ENCODE results near the gene ZNF654. TPM values are rescaled to one million over a fixed set of nuclear protein-coding genes. Genes with fewer than 3 reads are reported as not detected.
"Not testable (repeated sequence)": the region's sequence is repeated elsewhere in the genome, so short reads cannot be mapped to it uniquely, and the experiment has no call there.

ZNF654 gene
- total RNA-seq, 1 donor from 2014 or later: 18.7 TPM

DNA sequence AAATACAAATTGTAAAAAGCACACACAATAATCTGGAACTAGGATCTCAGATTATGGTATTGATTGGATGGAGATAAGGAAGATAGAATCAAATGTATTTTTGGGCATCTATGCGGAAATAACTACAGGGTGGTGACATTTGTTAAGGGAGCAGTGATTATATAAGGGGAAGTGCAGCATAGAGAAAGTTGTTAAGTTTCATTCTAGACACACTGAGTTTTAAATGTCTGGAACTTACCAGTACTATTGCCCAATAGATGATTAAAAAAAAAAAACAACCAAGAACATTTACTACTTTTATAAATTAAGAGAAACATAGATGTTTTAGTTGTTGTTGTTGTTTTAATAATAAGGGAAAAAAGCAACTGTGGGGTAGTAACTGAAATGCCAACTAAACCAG, 58.6 kb downstream of the ZNF654 start:
- no peak overlapping the region for H3K9ac ChIP-seq (ENCODE audit: low read length)
- no peaks in the 10 kb centered on the region for H3K27me3 ChIP-seq (ENCODE audit: insufficient read depth, low read length)
- peaks cover 15% of the 10 kb centered on the region for H3K79me2 ChIP-seq (ENCODE audit: insufficient read depth, low read length)
- H2AFZ ChIP-seq (ENCODE audit: low read depth, low read length): no peak overlapping the region
- Mint-ChIP-seq H3K36me3 (ENCODE audit: low read depth, unreplicated experiment) (no peaks in the 10 kb centered on the region), H3K4me1 (ENCODE audit: low read depth, unreplicated experiment) (peaks cover 2% of the 10 kb centered on the region), H3K27ac (ENCODE audit: unreplicated experiment) (no peak overlapping the region), H3K9me3 (ENCODE audit: unreplicated experiment) (no peaks in the 10 kb centered on the region), H3K27me3 (ENCODE audit: low read depth, unreplicated experiment) (no peaks in the 10 kb centered on the region), H3K4me3 (ENCODE audit: unreplicated experiment) (no peak overlapping the region)
- no peak overlapping the region for H3K27ac ChIP-seq (ENCODE audit: low read depth, low read length)
- peaks cover 8% of the 10 kb centered on the region for H4K20me1 ChIP-seq (ENCODE audit: insufficient read depth, low read length)
- DNase-seq (ENCODE audit: low read depth) (no peak), FAIRE-seq (no peak)
- no peaks in the 10 kb centered on the region for H3K4me1 ChIP-seq (ENCODE audit: insufficient read depth, low read length)
- H3K36me3 ChIP-seq (ENCODE audit: insufficient read depth, low read length): no peaks in the 10 kb centered on the region
- H3K9me3 ChIP-seq (ENCODE audit: insufficient read depth, low read depth, low read length): no peaks in the 10 kb centered on the region
- no peak overlapping the region for H3K4me2 ChIP-seq (ENCODE audit: low read length)
- no peak overlapping the region for H3K4me3 ChIP-seq (ENCODE audit: insufficient read depth, low read depth, low read length)
- TF ChIP-seq, protein P1, sequence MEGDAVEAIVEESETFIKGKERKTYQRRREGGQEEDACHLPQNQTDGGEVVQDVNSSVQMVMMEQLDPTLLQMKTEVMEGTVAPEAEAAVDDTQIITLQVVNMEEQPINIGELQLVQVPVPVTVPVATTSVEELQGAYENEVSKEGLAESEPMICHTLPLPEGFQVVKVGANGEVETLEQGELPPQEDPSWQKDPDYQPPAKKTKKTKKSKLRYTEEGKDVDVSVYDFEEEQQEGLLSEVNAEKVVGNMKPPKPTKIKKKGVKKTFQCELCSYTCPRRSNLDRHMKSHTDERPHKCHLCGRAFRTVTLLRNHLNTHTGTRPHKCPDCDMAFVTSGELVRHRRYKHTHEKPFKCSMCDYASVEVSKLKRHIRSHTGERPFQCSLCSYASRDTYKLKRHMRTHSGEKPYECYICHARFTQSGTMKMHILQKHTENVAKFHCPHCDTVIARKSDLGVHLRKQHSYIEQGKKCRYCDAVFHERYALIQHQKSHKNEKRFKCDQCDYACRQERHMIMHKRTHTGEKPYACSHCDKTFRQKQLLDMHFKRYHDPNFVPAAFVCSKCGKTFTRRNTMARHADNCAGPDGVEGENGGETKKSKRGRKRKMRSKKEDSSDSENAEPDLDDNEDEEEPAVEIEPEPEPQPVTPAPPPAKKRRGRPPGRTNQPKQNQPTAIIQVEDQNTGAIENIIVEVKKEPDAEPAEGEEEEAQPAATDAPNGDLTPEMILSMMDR (IDR thresholded peaks at IDR 0.05; ENCODE audit: insufficient read depth, low read depth, low read length): no peak
- TF ChIP-seq EZH2 (IDR thresholded peaks at IDR 0.05; ENCODE audit: insufficient read depth, low read length): no peak

DNA sequence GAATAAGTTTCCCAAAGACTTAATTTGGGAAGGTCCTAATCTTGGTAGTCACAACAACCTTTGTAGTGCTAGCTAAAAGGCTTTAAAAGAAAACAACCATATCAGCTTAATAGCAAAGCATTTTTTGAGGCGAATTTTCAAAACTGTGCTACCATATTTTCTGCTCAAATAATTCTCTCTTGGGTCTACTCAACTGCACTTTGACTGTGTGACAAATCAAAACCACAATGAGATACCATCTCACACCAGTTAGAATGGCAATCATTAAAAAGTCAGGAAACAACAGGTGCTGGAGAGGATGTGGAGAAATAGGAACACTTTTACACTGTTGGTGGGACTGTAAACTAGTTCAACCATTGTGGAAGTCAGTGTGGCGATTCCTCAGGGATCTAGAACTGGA, 59.5 kb downstream of the ZNF654 start:
- FAIRE-seq; H3K4me1 ChIP-seq (ENCODE audit: insufficient read depth, low read length); H2AFZ ChIP-seq (ENCODE audit: low read depth, low read length); H3K4me3 Mint-ChIP-seq (ENCODE audit: unreplicated experiment); H3K4me3 ChIP-seq (ENCODE audit: insufficient read depth, low read depth, low read length); H3K27me3 ChIP-seq (ENCODE audit: insufficient read depth, low read length); H3K27ac ChIP-seq (ENCODE audit: low read depth, low read length); H3K27me3 Mint-ChIP-seq (ENCODE audit: low read depth, unreplicated experiment); H3K9me3 Mint-ChIP-seq (ENCODE audit: unreplicated experiment); H4K20me1 ChIP-seq (ENCODE audit: insufficient read depth, low read length); H3K36me3 Mint-ChIP-seq (ENCODE audit: low read depth, unreplicated experiment); H3K4me1 Mint-ChIP-seq (ENCODE audit: low read depth, unreplicated experiment); H3K4me2 ChIP-seq (ENCODE audit: low read length); H3K27ac Mint-ChIP-seq (ENCODE audit: unreplicated experiment); H3K9ac ChIP-seq (ENCODE audit: low read length); H3K36me3 ChIP-seq (ENCODE audit: insufficient read depth, low read length); H3K9me3 ChIP-seq (ENCODE audit: insufficient read depth, low read depth, low read length); DNase-seq (ENCODE audit: low read depth): not testable (repeated sequence)
- peaks cover 15% of the 10 kb centered on the region for H3K79me2 ChIP-seq (ENCODE audit: insufficient read depth, low read length)

DNA sequence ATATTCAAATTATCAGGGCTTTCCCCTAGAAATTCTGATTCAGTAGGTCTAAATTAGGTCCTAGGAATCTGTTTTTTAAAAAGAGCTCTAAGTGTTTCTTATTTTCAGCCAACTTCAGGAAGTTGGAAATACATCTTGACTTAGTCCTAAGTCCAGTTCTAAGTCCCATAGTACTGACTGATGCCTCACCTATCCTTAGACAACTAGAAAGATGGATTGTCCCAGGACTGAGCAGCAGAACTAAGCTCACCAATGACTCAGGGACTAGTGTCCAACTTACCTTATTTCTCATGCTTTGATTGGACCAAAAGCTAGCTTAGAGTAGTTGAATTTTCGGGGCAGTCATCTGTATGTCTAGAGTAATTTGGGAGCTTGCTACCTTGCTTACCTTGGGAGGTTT, 64.5 kb downstream of the ZNF654 start:
- Histone ChIP-seq H3K4me3 (ENCODE audit: insufficient read depth, low read depth, low read length) (no peak overlapping the region), H3K9me3 (ENCODE audit: insufficient read depth, low read depth, low read length) (no peaks in the 10 kb centered on the region), H3K4me1 (ENCODE audit: insufficient read depth, low read length) (no peaks in the 10 kb centered on the region), H3K27ac (ENCODE audit: low read depth, low read length) (no peak overlapping the region), H3K79me2 (ENCODE audit: insufficient read depth, low read length) (peaks cover 5% of the 10 kb centered on the region), H4K20me1 (ENCODE audit: insufficient read depth, low read length) (peaks cover 15% of the 10 kb centered on the region), H3K36me3 (ENCODE audit: insufficient read depth, low read length) (no peaks in the 10 kb centered on the region), H3K4me2 (ENCODE audit: low read length) (no peak overlapping the region), H3K9ac (ENCODE audit: low read length) (no peak overlapping the region), H3K27me3 (ENCODE audit: insufficient read depth, low read length) (no peaks in the 10 kb centered on the region), H2AFZ (ENCODE audit: low read depth, low read length) (no peak overlapping the region)
- no peak overlapping the region for H3K4me3 Mint-ChIP-seq (ENCODE audit: unreplicated experiment)
- no peak overlapping the region for H3K27ac Mint-ChIP-seq (ENCODE audit: unreplicated experiment)
- FAIRE-seq (no peak), DNase-seq (ENCODE audit: low read depth) (no peak)
- no peak for TF ChIP-seq EZH2 (IDR thresholded peaks at IDR 0.05; ENCODE audit: insufficient read depth, low read length)
- TF ChIP-seq, protein P1 (IDR thresholded peaks at IDR 0.05; ENCODE audit: insufficient read depth, low read depth, low read length): no peak
- H3K27me3 Mint-ChIP-seq (ENCODE audit: low read depth, unreplicated experiment): no peaks in the 10 kb centered on the region
- no peaks in the 10 kb centered on the region for H3K4me1 Mint-ChIP-seq (ENCODE audit: low read depth, unreplicated experiment)
- H3K9me3 Mint-ChIP-seq (ENCODE audit: unreplicated experiment): no peaks in the 10 kb centered on the region
- H3K36me3 Mint-ChIP-seq (ENCODE audit: low read depth, unreplicated experiment): no peaks in the 10 kb centered on the region

Measured in astrocyte (in vitro differentiated cells and primary cell).